HG02840 (cell line): Measurements from ENCODE around the gene ATXN7L2.
"Not testable (repeated sequence)": the region's sequence is repeated elsewhere in the genome, so short reads cannot be mapped to it uniquely, and the experiment has no call there.

ENCODE experiments used
- ATAC-seq: cut with Tn5 transposase; IDR thresholded peaks from one replicate; pipeline ENCODE4 v1.9.1; 2021; ENCODE audit warnings: mild to moderate bottlenecking, moderate library complexity, moderate number of reproducible peaks; ENCODE audit not compliant: unreplicated experiment, low FRiP score

The ATXN7L2 gene, protein sequence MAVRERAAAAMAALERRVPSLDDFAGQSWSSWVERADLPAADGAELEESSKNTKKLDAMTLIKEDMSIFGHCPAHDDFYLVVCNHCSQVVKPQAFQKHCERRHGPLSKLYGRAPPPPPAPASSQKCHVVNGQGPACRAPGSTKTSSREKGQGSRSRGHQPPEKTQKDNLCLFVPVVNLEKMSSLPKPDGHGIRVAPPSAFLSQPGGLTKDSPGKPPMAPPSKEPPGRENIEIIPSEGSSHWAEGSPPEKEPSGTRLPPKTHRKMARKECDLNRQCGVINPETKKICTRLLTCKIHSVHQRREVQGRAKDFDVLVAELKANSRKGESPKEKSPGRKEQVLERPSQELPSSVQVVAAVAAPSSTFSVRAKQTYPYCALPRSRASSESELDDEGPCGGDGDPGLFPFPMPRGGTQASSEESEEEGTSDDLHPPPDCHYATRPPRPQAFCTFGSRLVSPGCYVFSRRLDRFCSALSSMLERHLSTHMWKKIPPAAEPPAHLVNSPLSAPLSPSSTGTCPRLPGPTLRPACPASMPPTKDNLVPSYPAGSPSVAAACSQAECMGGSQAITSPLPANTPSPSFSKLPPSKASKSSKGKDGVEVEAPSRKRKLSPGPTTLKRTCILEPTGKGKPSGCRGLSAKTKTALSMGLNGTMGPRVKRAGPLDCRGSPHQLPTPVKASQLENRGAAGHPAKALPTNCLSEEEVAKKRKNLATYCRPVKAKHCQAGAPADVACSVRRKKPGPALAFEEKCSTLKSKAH

GRCh38 chr1:109483672-109484518 lies at the start of gene ATXN7L2:
ATXN7L2 (plus strand) TSS chr1:109483905; CDS start chr1:109483954, 49 bp downstream.
- ATAC-seq: peak; percentile 81

DNA sequence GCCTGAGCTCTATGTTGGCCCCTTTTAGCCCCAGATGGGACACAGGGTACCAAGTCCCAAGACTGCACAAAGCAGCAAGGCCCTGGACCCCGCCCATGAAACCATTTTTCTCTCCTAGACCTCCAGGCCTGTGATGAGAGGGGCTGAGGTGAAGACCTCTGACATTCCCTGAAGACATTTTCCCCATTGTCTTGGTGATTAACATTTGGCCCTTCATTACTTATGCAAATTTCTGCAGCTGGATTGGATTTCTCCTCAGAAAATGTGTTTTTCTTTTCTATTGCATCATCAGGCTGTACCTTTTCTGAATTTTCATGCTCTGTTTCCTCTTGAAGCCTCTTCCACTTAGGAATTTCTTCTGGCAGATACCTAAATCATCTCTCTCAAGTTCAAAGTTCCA lies 49.2 kb upstream of the ATXN7L2 start:
- ATAC-seq: no peak

GRCh38 chr1:109438798-109439297 lies 44.9 kb upstream of the ATXN7L2 start:
- ATAC-seq: no peak

DNA sequence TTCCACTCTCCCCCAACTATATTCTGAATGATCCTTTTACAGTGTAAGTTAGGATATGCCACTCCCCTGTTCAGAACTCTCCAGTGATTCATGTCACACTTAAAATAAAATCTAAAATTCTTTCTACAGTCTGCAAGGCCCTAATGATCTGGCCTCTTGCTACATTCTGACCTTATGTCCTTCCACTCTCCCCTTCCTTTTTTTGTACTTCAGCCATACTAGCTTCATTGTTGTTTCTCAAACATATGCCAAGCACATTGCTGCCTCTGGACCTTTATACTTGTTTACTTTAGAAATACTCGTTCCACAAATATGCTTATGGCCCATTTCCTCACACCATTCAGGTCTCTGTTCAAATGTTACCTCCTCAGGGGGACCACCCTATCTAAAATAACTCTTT lies 42.6 kb upstream of the ATXN7L2 start:
- ATAC-seq: no peak

DNA sequence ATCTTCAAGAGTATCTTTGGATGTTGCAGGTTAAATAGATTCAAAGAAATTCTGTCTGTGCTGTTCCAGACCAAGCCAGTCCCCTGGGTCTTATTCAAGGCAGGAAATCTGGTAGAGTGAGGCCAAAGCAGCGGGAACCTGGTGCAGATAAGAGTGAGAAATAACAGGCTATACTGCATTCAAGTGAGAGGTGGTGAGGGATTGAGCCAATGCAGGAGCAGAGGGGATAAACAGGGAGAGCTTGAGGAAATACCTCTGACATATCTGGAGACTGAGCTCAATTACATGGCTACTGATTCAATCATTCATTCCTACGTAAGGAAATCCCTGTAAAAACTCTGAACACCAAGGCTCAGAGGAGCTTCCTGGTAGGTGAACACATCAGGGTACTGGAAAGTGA lies 40.2 kb upstream of the ATXN7L2 start:
- no peak for ATAC-seq

DNA sequence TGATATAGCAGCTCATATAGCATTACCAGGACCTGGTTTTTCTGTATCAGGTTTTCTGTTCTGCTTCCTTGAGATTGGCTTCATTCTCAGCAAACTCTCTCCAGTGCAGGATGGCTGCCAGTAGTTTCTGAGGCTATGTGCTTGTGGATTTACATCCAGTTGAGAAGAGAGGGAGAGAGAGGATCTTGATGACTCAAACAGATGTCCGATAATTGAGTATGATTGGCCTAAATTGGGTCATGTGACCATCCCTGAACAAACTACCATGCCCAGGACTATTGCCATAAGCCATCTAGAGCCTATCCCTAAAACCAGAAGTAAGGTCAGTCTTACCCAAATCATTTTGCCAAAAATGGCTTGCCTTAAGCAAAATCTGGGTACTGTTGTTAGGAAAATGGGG lies 39.4 kb upstream of the ATXN7L2 start:
- ATAC-seq: no peak

GRCh38 chr1:109445949-109446695 lies 37.6 kb upstream of the ATXN7L2 start:
- not testable (repeated sequence) for ATAC-seq

DNA sequence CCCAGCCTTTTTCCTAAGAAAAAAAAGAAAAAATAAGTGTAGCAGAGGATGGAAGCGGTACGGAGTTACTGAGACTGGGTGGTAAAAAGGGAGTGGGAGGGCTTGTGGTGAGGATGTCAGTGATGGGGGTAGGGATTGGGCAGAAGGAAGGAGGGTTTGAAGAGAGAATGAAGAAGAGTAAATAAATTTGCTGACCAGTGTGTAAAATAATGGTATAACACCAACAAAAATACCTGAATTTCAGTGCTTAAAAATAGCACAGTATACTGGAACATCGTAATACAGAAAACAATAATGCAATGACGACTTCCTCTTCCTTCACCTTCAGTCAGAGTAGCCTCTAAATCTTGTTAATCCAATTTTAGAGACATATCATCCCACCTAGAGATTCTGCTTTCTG lies 36.2 kb upstream of the ATXN7L2 start:
- no peak for ATAC-seq

DNA sequence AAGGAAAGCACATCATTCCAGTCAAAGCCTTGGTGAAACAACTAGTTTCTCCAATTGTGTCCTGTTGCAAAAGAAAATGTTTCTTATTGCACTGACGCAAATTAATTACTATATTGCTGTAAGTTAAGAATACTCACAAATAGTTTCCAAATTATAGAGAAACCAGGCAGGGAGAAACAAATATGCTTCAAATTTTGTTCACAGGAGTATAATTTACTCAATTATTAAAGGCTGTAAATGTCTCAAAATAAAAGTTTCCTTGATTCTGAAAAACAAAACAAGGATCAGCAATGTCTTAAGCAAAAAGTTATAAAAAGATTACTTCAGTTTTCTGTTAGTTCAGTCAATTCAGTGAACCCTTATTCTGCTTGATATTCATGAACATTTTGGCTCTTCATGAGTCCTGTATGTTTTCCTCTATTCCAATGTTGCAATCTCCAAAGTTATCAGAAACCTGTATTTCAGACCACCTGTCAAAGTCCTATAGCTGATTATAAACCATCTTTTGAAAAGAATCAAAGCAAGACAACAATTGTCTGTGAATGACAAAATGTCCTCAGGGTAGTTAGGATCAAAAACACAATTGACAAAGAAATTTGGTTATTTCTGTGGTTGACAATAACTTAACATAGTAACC lies 29.1 kb upstream of the ATXN7L2 start:
- no peak for ATAC-seq

DNA sequence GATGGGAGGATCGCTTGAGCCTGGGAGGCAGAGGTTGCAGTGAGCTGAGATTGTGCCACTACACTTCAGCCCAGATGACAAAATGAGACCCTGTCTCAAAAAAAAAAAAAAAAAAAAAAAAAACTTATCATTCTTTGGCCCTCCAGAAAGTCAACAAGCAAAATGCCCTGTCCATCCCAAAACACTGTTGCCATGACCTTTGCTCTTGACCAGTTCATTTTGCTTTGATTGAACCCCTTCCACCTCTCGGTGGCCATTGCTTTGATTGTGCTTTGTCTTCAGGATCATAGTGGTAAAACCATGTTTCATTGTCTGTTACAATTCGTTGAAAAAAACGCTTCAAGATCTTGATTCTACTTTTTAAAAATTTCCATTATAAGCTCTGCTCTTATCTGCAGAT lies 25.9 kb upstream of the ATXN7L2 start:
- ATAC-seq: no peak

- no peak for ATAC-seq
Measured at GRCh38 chr1:109466125-109466451, 17.6 kb upstream of the ATXN7L2 start.

DNA sequence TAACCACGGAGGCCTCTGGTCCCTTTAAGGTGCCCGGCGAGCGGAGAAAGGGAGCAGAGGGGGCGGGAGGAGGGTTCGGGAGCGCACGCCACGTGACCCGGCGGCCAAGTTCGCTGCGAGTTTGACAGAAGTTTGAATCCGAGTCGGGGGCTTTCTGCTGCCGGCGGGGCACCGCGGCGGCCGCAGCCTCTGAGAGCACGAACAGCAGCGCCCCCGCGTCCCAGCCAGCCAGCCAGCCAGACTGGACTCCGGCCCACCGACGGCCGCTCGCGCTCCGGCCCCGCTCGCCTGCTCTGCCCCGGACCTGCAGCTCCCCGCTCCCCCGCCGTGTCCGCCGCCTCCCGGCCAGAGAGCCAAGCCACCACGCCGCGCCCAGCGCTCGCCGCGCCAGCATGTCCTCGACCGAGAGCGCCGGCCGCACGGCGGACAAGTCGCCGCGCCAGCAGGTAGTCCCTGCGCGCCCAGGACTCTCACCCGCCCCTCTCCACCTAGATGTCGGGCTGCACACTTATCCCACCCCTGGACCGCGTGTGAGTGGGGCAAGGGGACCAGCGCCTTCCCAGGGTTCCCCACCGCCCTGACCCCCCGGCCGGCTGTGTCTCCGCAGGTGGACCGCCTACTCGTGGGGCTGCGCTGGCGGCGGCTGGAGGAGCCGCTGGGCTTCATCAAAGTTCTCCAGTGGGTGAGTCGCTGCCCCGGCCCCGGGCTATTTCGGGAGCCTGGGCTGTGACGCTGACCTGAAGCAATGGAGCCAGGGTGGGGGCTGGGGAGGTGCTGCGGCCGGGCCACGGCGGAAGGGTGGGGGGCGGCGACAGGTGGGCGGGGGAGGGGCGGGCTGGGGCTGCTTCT lies 17.0 kb upstream of the ATXN7L2 start, which contains the start of gene SYPL2:
SYPL2 (plus strand) TSS at position 95 of the 849 bp plus-strand sequence; CDS start at position 393, 298 bp downstream.
- ATAC-seq: no peak

- no peak for ATAC-seq
Measured at GRCh38 chr1:109467301-109467777, 16.4 kb upstream of the ATXN7L2 start.

DNA sequence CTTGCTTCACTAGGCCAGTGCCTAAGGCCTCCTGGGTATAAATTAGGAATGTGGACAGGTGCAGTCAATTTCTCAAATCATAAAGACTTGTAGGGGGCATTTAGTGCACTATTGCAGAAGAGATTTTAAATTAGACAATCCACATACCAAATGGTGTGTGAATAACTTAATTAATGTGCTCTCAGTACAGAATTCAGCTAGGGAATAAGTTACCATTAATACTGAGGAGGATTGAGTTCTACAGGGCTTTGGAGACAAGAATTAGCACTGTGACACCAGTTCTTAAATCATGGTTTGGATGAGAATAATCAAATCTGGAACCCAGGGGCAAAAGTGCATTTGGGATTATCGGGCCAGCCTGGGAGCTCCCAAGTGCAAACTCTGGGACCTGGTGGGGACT lies 15.6 kb upstream of the ATXN7L2 start:
- ATAC-seq: no peak

DNA sequence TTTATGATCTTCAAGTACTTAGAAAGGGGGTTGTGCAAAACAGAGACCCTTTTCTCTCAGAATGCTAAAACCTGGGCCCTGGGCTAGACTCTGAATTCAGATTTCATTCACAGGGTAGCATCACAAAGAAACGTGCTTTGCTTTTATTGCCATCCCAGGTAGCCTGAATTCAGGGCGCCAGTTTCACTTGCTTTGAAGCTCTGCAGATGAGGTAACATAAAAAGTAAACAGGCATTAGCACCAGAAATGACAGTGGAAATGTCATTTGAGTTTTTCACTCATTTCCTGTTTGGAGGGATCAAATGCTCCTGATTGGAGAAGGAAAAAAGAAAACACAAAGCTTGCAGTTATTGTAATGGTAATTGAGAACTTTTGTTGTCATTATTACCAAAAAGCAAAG lies 14.8 kb upstream of the ATXN7L2 start:
- ATAC-seq: no peak

DNA sequence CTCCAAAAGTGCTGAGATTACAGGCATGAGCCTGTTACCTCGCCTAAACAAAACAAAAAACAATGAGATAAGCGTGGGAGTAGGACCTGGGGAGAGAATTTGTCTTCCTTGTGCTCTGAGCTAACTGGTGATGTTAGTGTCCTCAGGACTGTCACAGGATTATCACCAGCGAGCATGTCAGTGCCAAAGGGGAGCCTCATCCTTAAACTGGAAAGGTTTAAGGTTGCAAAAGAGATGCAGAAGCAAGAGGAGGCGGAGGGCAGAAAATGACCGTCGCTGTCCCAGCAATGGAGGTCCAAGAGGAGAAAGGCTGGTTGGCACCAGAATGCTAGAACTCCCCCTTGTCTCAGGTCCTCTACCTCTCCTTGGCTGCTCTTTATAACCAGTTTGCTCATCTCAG lies 13.5 kb upstream of the ATXN7L2 start:
- ATAC-seq: no peak

GRCh38 chr1:109472779-109473178 lies 10.9 kb upstream of the ATXN7L2 start:
- ATAC-seq: no peak

- ATAC-seq: not testable (repeated sequence)
Measured at GRCh38 chr1:109473284-109474057, 10.2 kb upstream of the ATXN7L2 start.
